ENCODE data around the gene RMND5A.

Gene RMND5A

GRCh38 chr2:86791573-86791972 lies 71.5 kb downstream of the RMND5A start:
- no peak for DNase-seq (ENCODE audit: low read depth in 3 of 3)

- no peak for DNase-seq (ENCODE audit: low read depth in 3 of 3)
These were observed 73.7 kb downstream of the RMND5A start for GRCh38 chr2:86793752-86794151.

GRCh38 chr2:86794861-86795260 lies 74.8 kb downstream of the RMND5A start:
- DNase-seq (ENCODE audit: low read depth in 3 of 3): no peak

- DNase-seq (ENCODE audit: low read depth in 3 of 3): no peak
These were observed 80.9 kb downstream of the RMND5A start for GRCh38 chr2:86800856-86801567.

- DNase-seq (ENCODE audit: low read depth in 3 of 3): no peak
These were observed 86.2 kb downstream of the RMND5A start for GRCh38 chr2:86806059-86806857.

GRCh38 chr2:86807133-86807467 lies 87.0 kb downstream of the RMND5A start:
- no peak for DNase-seq (ENCODE audit: low read depth in 3 of 3)

GRCh38 chr2:86807468-86808275 lies 87.6 kb downstream of the RMND5A start:
- DNase-seq (ENCODE audit: low read depth in 3 of 3): no peak

GRCh38 chr2:86808315-86809161 lies 88.4 kb downstream of the RMND5A start:
- DNase-seq (ENCODE audit: low read depth in 3 of 3): peak; percentile 86 to 87 (median 86)

GRCh38 chr2:86809481-86810121 lies 89.5 kb downstream of the RMND5A start:
- no peak for DNase-seq (ENCODE audit: low read depth in 3 of 3)

- no peak for DNase-seq (ENCODE audit: low read depth in 3 of 3)
These were observed 95.5 kb downstream of the RMND5A start for GRCh38 chr2:86815611-86816010.

GRCh38 chr2:86818114-86818801 lies 98.2 kb downstream of the RMND5A start:
- DNase-seq (ENCODE audit: low read depth in 3 of 3): no peak

- DNase-seq (ENCODE audit: low read depth in 3 of 3): no peak
These were observed 98.9 kb downstream of the RMND5A start for GRCh38 chr2:86818957-86819356.

- no peak for DNase-seq (ENCODE audit: low read depth in 3 of 3)
These were observed 101.2 kb downstream of the RMND5A start for GRCh38 chr2:86821306-86821705.

GRCh38 chr2:86821842-86822241 lies 101.8 kb downstream of the RMND5A start:
- no peak for DNase-seq (ENCODE audit: low read depth in 3 of 3)

GRCh38 chr2:86822668-86823345 lies 102.7 kb downstream of the RMND5A start:
- no peak for DNase-seq (ENCODE audit: low read depth in 3 of 3)

GRCh38 chr2:86825036-86825692 lies 105.1 kb downstream of the RMND5A start:
- DNase-seq (ENCODE audit: low read depth in 3 of 3): no peak

GRCh38 chr2:86825693-86826381 lies 105.7 kb downstream of the RMND5A start:
- no peak for DNase-seq (ENCODE audit: low read depth in 3 of 3)

- DNase-seq (ENCODE audit: low read depth in 3 of 3): no peak
These were observed 106.9 kb downstream of the RMND5A start for GRCh38 chr2:86826951-86827350.
